ENCODE data around the gene MEIS2.

The MEIS2 gene

DNA sequence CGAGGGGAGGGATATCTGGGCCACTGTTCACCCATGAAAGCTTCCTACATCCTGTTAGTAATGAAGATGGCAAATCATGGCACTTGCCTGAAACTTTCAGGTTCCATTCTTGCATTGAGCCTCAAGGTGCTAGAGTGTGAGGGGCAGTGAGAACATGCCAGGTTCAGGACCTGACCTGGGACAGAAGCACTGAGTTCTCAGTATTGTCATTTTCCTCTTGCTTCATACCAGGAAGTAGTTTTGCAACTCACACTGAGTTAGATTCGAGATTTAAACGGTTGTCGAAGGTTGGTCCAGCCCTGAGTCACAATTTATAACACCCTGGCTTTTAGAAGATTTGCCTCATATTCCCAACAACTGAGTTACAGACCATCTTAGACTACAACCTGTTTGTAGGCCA lies 11.8 kb upstream of the MEIS2 start:
- no peak for DNase-seq

DNA sequence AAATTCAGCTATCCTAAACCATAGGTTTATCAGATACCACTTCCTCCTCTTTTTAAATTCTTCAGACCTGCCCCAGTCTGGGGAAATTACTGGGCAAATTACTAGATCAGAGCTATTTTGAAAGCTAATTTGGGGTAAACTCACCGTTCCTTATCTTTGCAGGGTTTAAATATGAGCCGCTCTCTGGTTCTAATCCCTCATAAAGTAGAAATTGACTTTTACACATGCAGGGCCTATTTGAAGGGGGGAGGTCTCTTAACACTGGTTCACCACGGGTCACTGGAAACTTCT lies 11.0 kb upstream of the MEIS2 start:
- DNase-seq, result no peak

DNA sequence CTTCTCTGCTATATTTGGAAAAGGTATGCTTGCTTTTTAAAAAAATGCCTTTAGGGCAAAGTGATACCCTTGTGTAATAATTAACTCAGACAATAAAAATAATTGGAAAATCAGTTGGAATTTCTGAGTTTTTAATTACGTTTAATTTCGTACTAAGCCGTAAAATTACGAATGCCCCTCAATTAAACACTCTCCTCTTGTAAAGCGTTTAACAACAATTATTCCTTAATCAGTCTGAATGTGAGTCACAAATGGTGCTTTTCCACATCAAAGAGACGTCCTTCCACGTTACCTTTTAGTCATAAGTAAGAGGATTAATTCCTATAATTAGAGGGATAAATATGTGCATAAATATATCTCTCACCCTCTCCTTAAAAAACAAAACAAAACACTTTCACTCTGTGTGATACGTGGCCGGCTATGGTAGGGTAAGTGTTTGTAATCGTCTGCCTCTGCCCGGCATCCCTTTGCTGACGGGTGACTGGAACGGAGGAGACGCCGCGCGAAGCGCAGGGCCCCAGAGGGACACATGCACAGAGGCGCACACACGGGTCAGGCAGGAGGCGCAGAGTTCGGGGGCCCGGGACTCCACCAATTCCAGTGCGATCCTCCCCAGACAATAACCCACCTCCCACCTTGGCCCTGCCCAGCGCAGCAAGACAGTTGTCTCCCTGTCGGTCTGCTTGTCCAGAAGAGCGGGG lies 9.7 kb upstream of the MEIS2 start:
- no peak for DNase-seq

DNA sequence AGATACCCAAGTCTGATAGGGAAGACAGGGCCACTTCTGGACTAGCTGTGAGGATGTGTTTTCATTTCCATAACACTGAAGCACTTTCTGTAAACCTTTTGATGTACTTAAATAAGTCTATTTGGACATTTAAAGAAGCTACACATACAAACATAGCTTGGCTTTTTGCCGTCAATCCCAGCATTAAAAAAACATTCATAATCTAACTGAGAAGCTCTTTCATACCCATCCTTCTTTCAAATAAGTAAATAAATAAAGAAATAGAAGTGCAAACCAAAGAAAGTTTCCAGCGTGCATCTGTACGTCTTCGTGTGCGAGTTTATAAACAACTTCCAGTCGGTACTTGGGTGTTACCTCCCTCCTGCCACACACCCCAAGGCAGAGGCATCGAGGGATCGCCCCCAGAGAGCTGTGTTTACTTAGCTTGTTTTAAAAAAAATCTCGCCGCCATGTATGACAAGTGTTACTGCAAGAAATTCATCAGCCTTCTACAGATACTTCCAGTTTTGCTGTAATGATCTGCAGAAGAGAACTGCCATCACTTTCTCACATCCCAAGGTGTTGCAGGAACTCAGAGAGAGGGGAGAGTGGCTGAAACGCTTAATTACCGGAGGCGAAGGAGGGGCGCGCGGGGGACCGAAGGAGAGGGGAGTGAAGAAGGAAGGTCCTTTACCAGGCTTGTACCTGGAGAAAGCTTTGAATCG lies 9.0 kb upstream of the MEIS2 start:
- DNase-seq, result no peak

DNA sequence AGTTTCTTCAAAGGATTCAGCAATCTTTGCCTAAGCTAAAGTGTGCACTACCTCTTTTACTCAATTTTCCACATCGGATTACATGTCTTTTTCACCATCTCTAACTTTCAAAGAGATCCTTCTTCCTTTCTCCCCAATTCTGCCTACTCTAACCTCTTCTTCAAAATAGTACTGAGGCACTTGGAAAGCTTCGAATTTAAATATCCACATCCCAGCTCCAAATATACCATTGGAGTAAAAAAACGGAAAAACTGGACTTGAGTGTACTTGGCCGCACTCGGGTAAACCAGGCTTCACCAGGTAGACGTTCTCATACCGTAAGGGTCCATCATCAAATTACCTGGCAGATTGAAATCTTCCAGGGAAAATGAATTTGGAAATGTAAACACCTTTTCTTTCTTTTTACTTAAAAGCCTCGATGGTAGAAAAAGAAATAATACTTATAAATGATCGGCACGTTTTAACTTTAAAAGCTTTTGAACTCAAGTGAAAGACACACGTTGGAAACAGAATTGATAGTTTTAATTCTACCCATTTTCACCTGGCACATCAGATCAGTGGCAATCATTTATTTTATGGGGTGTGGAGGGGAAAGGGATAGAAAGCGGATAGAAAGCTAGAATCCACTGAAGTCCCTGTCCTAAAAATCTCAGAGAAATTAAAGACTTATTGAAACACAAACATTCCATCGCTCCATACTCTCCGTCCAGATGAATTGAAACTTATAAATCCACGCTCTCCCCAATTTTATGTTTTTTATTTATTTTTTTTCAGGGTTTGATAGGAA lies 8.2 kb upstream of the MEIS2 start:
- no peak for DNase-seq

DNA sequence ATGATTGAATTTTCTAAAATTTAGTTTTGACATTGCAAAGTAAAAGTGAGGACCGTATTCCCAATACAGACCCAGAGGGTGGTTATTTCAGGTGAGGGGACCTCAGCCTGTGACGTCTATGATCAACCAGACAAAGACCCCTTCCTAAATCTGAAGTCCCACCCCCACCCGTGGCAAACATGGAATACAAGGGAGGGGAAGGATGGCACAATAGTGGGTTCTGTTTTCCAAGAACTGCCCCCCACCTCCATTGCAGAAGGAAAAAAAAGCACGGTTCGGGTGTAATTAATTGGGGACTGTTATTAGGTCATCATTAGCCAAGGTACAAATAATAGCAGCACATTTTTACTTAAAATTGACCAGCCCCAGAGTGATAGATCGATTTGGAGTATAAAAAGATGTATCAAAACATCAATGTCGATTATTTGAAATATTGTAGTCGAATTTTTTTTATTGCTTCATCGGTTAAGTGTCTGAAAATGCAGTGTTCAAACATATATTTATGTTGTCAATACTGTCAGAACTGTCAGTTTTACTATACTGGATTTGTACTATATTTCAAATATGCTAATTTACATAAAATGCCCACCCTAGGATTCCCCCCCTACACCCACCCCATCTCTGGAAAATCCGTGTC lies 7.5 kb upstream of the MEIS2 start:
- DNase-seq, result no peak

DNA sequence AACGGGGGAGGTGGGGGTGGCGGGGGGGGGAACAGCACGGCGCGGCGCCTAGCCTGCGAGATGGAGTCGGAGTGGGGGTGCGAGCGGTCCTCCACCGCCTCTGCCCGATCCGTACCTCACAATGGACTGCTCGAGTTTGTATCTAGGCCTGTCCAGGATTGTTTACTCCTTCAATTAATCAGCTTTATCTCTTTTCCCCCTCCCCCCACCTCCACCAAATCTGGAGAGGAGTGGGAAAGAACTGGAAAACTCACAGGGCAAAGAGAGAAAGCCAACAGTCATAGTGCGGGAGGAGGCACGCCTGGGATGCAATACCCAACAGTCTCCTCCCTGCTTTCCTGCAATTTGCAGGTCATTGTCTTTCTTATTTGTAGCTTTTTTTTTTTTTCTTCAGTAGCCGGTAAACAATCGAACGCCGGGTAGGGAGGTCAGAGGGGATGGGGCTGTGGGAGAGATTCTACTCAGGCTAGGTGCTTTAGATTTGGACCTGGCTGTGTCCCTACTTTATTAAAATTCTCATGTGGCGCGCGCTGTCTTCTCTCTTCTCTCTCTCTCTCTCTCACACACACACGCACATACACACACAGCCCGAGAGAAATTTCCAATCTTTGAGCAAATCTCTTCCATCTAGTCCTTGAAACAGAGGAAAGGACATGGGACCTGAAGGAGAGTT lies 6.9 kb upstream of the MEIS2 start:
- no peak for DNase-seq

DNA sequence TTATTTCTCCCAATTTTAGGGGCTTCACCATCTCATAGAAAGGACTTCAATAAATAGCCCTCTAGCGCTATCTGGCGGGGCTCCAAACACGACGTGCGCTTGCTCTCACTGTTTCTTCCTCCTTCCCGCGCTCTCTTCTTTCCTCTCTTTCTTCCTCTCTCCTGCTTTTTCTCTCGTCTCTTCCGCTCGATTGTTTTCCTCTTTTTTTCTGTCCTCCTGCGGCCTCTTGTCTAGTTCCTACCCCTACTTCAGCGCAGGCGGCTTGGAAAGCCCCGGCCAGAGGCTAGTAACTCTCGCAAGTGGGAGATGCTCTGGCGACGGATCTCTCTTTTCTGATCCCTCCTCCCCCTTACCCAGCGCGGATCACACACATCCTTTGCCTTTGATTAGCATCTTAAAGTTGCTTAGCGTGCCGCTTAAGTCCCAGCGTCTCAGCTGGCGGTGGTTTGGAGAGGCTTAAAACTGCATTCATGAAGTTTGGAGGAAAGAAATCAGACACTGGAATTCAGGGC lies 6.2 kb upstream of the MEIS2 start:
- no peak for DNase-seq

DNA sequence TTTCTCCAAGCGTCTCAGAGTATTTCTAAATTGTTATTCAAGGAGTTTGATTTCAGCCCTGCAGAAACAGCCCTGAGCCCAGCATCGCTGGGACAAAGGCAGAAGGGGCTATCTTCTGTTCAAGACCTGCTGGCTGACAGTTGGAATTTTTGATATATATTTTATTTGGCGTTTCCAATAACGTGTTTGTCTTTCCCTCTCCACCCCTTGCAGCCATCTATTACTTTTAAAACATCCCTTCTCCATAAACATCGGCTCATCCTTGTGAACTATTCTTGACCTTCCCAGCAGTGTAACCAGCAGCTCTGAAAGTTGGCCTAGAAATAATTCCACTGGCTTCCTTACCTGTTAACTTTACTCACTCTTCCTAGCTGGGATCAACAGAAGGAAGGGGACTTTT lies 5.5 kb upstream of the MEIS2 start:
- no peak for DNase-seq

DNA sequence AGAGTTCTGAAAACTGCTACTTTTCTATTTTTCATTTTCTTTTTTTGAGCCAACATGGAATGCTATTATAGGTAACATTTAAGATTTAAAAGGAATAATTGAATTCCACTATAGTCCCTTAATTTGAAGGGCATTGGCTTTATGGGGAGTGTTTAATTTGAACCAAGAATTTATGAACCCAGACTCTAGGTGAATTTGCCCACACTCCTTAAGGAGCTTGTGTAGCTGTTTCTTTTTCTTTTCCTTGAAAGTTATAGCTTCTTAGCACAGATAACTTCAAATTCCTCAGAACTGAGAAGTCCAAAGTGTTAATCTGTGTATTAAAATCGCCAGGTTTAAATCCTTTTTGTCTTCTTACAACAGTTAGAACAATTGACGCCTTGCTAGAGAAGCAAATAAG lies 4.7 kb upstream of the MEIS2 start:
- DNase-seq, result no peak

DNA sequence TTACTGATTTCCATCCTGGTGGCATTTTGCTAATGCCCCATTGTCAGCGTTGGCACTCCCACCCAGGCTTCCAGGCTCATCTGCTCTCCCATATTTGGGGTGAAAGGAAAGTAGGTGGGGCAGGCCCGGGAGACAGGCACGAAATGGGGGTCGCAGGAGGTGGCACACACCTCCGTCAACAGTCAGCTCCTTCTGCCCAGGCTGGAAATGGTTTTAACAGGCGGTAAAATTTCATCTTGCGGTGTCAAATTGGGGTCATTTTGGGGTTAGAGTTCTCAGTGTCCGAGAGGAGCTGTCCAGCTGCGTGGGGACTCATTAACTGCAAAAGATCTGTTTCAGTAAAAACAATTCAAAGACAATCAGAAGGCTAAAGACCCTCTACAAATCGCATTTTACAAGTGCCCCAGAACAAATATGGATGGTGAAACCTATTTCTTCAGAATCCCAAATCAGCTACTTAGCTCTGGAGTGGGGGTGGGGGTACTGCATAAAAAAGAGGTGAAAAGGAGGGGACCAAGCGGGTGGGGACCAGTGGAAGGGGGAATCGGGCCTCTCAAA lies 4.2 kb upstream of the MEIS2 start:
- no peak for DNase-seq

DNA sequence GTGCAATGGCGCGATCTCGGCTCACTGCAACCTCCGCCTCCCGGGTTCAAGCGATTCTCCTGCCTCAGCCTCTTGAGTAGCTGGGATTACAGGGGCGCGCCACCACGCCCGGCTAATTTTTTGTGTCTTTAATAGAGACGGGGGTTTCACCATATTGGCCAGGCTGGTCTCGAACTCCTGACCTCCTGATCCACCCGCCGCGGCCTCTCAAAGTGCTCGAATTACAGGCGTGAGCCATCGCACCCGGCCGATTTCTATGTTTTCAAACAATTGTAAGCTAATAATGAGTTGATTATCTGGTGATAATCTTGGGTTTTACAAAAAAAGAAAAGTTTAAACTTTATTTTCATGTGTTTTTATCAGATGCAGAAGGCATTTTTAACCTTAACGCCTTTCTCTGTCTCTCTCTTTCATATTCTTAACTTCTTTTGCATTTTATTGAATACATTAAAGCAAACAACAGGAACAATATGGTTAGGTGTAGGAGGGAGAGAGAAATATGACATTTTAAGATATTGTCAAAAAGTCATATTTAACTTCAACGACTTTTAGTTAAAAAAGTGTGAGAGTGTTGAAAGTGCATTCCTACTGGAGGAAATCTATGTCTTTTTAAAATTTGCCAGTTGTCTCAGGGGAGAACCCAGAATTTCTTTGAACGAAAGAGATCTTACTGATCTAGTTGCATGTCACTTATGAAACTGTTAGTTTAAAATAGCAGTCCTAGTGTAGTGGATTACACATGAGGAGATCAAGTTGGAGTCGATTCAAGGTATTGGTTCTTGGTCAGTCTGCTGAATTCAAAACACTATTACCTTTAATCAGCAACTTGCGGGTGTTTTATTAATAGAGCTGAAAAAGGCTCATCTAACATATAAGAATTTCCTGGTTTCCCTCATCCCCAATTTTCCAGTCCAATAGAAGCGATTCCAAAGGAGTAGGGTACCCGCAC lies 3.4 kb upstream of the MEIS2 start:
- no peak for DNase-seq

DNA sequence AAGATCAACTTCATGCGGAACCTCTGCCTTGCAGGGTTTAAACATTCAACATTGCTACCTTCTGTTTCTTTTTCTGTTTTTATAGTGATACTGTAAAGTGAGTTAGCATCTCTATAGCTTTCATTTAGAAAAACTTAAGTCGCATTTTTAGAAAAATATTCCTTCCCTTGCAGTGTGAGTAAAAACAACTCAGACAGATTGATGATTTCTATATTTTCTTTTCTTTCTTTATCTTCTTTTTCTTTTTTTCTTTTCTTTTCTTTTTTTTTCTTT lies 2.8 kb upstream of the MEIS2 start:
- DNase-seq, result no peak

DNA sequence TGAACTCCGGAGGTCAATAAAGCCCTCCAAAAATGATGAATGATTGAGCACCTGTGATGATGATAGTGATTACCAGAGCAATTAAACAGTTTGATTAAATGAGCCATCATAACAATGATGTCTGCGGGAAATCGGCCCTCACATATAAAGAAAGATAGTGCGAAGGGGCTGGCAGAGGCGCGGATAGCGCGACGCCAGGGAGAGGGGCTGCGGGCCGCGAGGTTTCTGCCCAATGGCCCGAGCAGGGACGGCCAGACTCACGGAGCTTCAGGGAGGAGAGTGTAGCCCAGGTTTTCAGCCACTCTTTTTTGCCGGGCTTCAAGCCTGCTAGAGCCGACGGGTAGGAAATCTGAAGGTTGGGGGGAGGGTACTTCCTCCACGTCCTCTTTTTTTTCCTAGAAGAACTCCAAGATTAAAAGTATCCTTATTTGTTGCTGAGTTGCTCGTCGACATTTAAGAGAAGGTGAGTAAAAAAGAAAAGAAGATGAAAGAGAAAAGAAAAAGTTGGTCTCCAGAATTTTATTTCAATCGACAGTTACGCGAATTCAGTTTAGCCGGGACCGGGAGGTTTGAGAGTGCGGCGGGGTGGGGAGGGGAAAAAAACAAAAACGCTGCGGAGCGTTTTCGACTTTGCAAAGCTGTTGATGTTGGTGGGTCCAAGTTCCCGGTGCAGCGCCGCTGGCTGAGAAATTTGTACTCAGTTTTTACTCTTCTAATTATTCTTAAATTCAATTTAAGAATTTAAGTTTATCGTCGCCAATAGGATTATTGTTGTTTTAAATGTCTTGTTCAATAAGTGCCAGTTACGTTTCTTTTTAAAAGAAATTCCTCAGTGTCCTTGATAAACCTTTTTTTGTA lies 2.2 kb upstream of the MEIS2 start:
- no peak for DNase-seq

DNA sequence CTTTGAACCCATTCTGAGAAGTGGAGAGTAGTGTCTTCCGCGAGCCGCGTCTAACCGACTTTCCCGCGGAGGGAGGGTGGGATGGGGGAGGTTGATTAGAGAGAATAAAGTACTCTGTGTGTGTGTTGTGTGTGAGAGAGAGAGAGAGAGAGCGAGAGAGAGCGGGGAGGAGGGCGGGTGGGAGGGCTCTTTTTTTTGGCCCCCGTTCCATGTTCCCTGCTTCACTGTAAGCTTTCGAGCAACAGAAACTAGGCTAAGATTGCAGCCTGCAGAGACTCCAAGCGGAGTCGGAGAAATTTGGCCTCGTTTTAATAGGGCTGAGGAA lies 1.6 kb upstream of the MEIS2 start:
- no peak for DNase-seq

DNA sequence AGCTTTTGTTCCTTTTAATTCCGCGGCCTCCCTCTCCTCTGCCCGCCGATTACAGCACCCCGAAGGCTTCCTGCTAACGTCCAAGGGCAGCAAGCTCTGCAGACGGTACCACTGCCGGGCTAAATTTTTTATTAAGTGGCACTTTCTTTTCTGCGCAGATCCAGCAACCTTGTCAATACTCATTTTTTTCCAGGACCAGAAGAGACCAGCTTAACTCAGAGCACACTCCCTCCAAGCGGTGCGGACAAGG lies 542 bp upstream of the MEIS2 start:
- peak in 1 of 5 donors; percentile 3 for DNase-seq

DNA sequence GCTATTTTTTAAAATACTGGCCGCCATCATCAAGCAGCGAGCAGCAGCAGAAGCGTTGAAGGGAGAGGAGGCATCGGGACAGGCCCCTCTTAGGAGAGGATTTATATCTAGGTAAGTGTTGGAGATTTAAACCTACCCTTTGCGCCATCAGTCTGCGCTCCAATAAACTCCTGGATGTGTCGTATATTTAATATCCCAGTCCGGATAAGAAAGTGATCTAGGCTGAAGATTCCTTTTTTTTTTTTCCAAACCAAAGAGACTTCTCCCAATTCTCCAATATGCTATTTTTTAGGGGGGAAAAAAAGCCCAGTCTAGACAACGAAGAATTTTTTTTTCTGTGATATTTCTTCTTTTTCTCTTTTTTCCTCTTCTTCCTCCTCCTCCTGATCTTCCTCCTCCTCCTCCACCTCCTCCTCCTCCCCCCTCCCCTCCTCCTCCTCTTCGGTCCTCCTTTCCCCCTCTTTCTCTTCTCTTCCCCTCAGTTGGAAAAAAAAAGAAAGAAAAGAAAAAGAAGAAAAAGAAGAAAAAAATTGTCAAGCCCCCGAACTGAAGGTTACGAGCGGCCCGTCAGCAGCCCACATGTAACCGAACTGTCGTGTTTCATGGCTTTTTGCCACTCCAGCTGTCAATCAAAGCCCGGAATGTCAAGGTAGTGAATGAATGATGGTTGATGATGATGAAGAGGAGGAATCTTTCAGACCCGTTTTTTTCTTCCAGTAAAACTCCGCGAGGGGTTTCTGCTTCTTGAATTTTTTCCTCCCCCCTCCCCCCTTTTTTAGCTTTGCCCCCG lies 835 bp downstream of the MEIS2 start:
- DNase-seq, result no peak

DNA sequence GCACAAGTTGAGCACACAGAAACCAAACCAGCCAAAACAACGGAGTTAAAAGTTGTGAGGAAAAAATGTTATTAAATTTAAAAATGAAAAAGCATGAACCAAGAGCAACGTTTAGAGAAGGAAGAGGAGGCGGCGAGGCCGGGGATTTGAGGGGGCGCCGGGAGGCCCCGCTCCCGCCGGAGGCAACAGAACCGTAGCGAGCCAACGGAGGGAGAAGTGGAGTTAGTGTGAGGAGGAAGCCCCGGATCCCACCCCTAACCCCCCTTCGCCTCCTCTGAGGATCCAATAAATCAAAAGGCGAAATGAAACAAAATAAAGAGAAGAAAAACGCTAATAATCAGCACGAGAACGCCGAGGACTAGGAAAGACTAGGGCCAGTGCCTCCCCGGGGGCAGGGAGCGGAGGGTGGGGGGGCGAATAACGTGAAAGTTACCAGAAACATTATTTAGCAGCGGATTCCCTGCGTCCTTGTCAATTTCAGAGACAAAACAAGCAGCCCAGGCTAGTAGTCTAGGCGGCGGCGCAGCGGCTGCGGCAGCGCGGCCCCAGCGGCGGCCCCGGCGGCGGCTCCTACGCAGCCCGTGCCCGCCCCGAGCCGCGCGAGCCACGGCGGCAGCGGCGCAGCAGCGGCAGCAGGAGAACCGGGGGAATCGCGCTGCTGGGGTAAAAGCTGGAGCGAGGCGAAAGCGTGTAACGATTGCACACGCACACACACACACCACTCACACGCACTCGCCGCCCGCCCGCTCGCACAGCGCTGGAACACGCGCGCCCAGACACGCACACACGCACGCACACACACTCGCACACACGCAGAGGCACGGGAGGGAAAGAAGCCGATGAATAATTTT lies 1.7 kb downstream of the MEIS2 start:
- peak in 1 of 5 donors; percentile 4 for DNase-seq
